Pancreas (tissue), 10 donors: ENCODE measurements around the gene TRIM17. TPM values are rescaled to one million over a fixed set of nuclear protein-coding genes. Genes with fewer than 3 reads are reported as not detected.
A peak's percentile ranks its signal among the peaks of the same experiment; 100 is the strongest.

ENCODE experiments used
- ATAC-seq, 4 donors: fragments of 200-7000 bp; cut with Tn5 transposase; one replicate each; pipeline versions ENCODE4 v1.8.0 to v1.9.1; 2020; ENCODE audit warnings: mild to moderate bottlenecking in 4 of 4, moderate library complexity in 4 of 4
- DNase-seq, 6 donors: peaks; one replicate each; pipeline ENCODE4 v3.0.0-alpha.2; 2020
- FAIRE-seq: peaks from 2 replicates; lab custom pipeline; 2012; peaks lifted over from hg19 to GRCh38; lab: Jason Lieb, UNC
- H3K27ac ChIP-seq, 4 donors: fragments of 200-600 bp; sonication (generic); 1 replicate in 3 of 4; 2 replicates in 1 of 4; pipeline versions ENCODE4 v1.5.0 to v1.8.0; 2020
- H3K27me3 ChIP-seq, 4 donors: fragments of 200-600 bp; one replicate each; pipeline ENCODE4 v1.8.0; 2021
- H3K36me3 ChIP-seq, 3 donors: fragments of 200-600 bp; sonication (generic) in 1 of 3; one replicate each; pipeline versions ENCODE4 v1.5.0 to v1.8.0; 2020 to 2021
- H3K4me1 ChIP-seq, 3 donors: fragments of 200-600 bp; one replicate each; pipeline ENCODE4 v1.8.0; 2021
- H3K4me3 ChIP-seq, 4 donors: fragments of 200-600 bp; sonication (generic) in 2 of 4; one replicate each; pipeline versions ENCODE4 v1.5.0 to v1.8.0; 2020 to 2021
- H3K9me3 ChIP-seq, 4 donors: fragments of 200-600 bp; one replicate each; pipeline ENCODE4 v1.8.0; 2021
- CTCF ChIP-seq, 4 donors: fragments of 200-600 bp; sonication (generic) in 3 of 4; IDR thresholded peaks; one replicate each; pipeline versions ENCODE4 v1.5.0 to v1.8.0; 2021; ENCODE audit warnings: antibody characterized with exemption in 4 of 4
- WGBS, 2 donors: extraction: QIAGEN DNeasy Blood & Tissue Kit; methylation state at CpG; one replicate each; pipeline ENCODE4 v1.1.7; 2013; 5-methylcytosine and 5-hydroxymethylcytosine counted together
- intact Hi-C, 3 donors: fragments of 100-400 bp; cut with DNase I; formaldehyde crosslinking; loops; one replicate each; pipeline versions ENCODE4 v1.11.1 to v1.14.2; 2022
- polyA plus RNA-seq, 2 donors: library from polyadenylated mRNA; stranded (reverse); fragments of 200-250 nt; gene quantifications; one replicate each; pipeline ENCODE4 v1.2.3, GENCODE V29; 2013
- total RNA-seq, 6 donors: library from RNA; stranded (reverse); fragmentation: NEBNext Ultra II Directional in 4 of 6; extraction: Animal tissue kit (Norgen Biotek cat#: 25700) in 4 of 6; gene quantifications; one replicate each; pipeline versions ENCODE4 v1.2.1 to v1.2.4, GENCODE V29; 2021 to 2023
- donor health status: healthy with polysubstance abuse.
- donor health status: DM: no; HTN: no; CAD: no; lungs with moderate emphysema.
- donor health status: DM: no; HTN: no; CAD: no.
- donor health status: control.
- donor health status: control.
- donor health status: Bipolar disorder and iron deficiency.
- donor health status: DM: yes; HTN: yes; CAD: no.
- donor health status: DM: no; HTN: no; CAD: no.
- donor health status: DM: no; HTN: no; CAD: no.
- donor health status: DM: yes; HTN: yes; CAD: no.

The TRIM17 gene
- total and polyA plus RNA-seq, 8 donors, result 0.14 to 2.4 (median 0.38) TPM; not detected in 1

DNA sequence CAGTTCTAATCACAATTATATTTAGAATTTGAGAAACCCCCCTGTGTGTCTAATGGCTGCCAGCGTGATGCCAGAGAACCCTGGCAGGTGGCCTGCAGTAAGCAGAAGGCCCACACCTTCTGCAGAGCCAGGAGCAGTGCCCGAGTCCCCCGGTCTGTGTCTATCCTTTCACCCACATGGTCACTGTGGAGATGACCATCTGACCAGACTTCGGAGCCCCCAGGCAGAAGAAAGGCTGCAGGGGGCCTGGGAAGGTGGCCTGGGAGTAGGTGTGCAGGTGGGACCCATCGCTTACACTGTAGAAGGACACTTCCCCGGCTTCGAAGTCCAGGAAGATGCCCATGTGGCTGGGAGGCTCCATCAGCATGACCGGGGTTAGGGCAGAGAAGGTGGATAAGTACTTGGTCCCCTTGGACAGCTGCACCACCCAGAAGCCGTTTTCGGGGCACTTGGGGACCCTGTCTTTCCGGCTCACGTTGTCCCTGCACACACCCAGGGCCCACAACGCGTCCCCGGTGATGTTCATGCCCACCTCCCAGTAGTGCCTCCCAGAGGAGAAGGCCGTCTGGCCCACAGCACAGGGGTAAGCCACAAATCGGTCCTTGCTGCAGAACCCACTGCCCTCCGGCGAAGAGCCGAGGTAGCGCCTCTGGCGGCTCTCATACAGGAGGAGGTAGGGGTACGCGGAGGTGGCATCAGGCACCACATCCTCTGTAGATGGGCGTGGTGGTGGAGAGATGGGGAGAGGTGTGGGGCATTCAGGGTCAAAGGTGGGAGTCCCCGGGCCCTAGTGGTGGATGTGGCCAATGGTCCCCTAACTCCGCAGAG is 8.4 kb downstream of the TRIM17 start:
- intact Hi-C loops, result no loop called here
- Histone ChIP-seq H3K27ac (no peak overlapping the region), H3K27me3 (no peaks in the 10 kb centered on the region), H3K9me3 (no peaks in the 10 kb centered on the region), H3K4me3 (no peak overlapping the region), H3K4me1 (peaks cover 0 to 18% (median 11%) of the 10 kb centered on the region in 3 donors), H3K36me3 (no peaks in the 10 kb centered on the region)
- no peak for TF ChIP-seq CTCF (IDR thresholded peaks at IDR 0.05)
- ATAC-seq (no peak), FAIRE-seq (no peak), DNase-seq (peak in 1 of 6 donors; percentile 51)
- WGBS, 2 donors, result 92 to 95% methylated on average over 27 of the region's 27 CpGs

DNA sequence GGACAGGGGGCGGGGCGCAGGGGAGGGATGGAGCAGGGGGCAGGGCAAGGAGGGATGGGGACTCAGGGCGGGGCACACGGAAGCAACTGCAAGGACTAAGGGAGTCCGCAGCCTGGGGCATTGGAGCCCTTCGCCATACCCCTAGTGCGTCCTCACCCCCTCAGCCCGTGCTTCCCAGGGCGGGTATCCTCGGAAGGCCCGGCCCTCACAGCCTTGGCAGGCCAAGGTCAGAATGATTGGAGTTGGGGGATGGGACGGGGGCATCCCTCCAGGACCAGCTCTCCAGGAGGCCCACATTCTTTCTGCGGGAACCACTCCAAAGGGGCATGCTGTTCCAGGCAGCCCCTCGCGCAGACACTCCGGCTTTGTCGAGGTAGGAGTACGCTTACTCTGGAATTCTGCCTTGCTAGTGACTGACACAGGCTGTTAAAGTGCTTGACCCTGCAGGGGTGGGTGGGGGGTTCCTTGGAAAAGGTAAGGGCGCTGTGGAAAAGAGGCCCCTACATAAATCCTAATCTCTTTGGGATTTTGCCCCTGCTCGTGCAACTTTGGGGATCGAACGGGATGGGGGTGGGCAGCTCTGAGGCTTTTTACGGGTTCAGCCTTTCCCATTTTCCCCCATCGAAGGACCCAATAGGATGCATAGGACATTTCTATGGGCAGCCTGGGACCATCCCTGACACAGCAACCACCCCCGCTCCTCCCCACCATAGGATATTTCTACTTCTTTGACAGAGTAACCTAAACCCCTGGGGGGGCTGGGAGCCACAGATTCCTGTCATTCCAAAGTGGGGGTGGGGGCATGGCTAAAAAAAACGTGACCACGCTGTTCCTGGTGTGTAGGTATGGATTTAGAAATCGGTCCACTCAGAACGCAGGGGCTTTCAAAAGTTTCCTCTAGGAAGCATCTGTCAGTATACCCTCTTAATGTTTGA is 9.3 kb downstream of the TRIM17 start:
- ATAC-seq, result peak in 1 of 4 donors; percentile 11
- no peaks in the 10 kb centered on the region for H3K36me3 ChIP-seq

GRCh38 chr1:228405979-228406228 is 10.8 kb downstream of the TRIM17 start:
- no peaks in the 10 kb centered on the region for H3K9me3 ChIP-seq
- intact Hi-C loops, result no loop called here
- no peak for DNase-seq
- 0 to 1% methylated on average over 19 to 21 of the region's 21 CpGs for WGBS, 2 donors
- FAIRE-seq, result no peak
- ATAC-seq, result peak in 1 of 4 donors; percentile 23
- no peaks in the 10 kb centered on the region for H3K27me3 ChIP-seq
- peak overlapping the region in 3 of 4 donors; percentile 64 to 75 (median 73) for H3K27ac ChIP-seq
- peak overlapping the region; percentile 94 to 99 (median 98) for H3K4me3 ChIP-seq
- H3K36me3 ChIP-seq, result no peaks in the 10 kb centered on the region
- TF ChIP-seq CTCF (IDR thresholded peaks at IDR 0.05), result no peak
- H3K4me1 ChIP-seq, result peaks cover 0 to 18% (median 11%) of the 10 kb centered on the region in 3 donors

More for the DNA sequence above, 9.3 kb downstream of the TRIM17 start:
- Histone ChIP-seq H3K4me3 (peak overlapping the region; percentile 94 to 99 (median 98)), H3K27me3 (no peaks in the 10 kb centered on the region), H3K4me1 (peaks cover 0 to 18% (median 11%) of the 10 kb centered on the region in 3 donors), H3K27ac (peak overlapping the region in 3 of 4 donors; percentile 24 to 61 (median 42)), H3K9me3 (no peaks in the 10 kb centered on the region)
- 22 to 29% methylated on average over 26 to 29 of the region's 29 CpGs for WGBS, 2 donors
- FAIRE-seq, result no peak
- TF ChIP-seq CTCF (IDR thresholded peaks at IDR 0.05), result no peak
- intact Hi-C loops, result no loop called here
- peak in 1 of 6 donors; percentile 6 for DNase-seq

- FAIRE-seq, result no peak
- no peak overlapping the region for H3K27ac ChIP-seq
- TF ChIP-seq CTCF (IDR thresholded peaks at IDR 0.05), result no peak
- H3K9me3 ChIP-seq, result no peaks in the 10 kb centered on the region
- H3K4me1 ChIP-seq, result peaks cover 0 to 18% (median 11%) of the 10 kb centered on the region in 3 donors
- intact Hi-C loops, result no loop called here
- H3K27me3 ChIP-seq, result no peaks in the 10 kb centered on the region
- whole genome bisulfite sequencing, 2 donors, result 13 to 22% methylated on average over 11 of the region's 11 CpGs
- no peak for ATAC-seq
- peaks cover 0 to 1% (median 0%) of the 10 kb centered on the region in 3 donors for H3K36me3 ChIP-seq
- no peak for DNase-seq
- H3K4me3 ChIP-seq, result peak overlapping the region; percentile 94 to 99 (median 98)
Observed at GRCh38 chr1:228405200-228405978, 11.3 kb downstream of the TRIM17 start.
